B cell (primary cell): ENCODE measurements around the gene METTL24. TPM values are rescaled to one million over a fixed set of nuclear protein-coding genes. Genes with fewer than 3 reads are reported as not detected.
A peak's percentile ranks its signal among the peaks of the same experiment; 100 is the strongest.

Source experiments
- ATAC-seq: fragments of 200-7000 bp; cut with Tn5 transposase; one replicate; pipeline ENCODE4 v1.10.0; 2021; ENCODE audit warnings: low read depth, mild to moderate bottlenecking, moderate number of reproducible peaks, moderate library complexity
- CTCF ChIA-PET: fragments of 350-600 bp; sonication (Branson Sonifier 250); formaldehyde crosslinking; loops from one replicate; lab custom pipeline; 2021; ENCODE audit warnings: antibody characterized with exemption, inconsistent platforms; lab: Charles Lee
- POLR2A ChIA-PET: fragments of 350-600 bp; sonication (Branson Sonifier 250); formaldehyde crosslinking; loops from one replicate; lab custom pipeline; 2021; ENCODE audit warnings: antibody characterized with exemption; lab: Charles Lee
- DNase-seq: peaks from one replicate; pipeline ENCODE4 v3.0.0; 2013
- H2AFZ ChIP-seq: 2 replicates; pipeline ENCODE4 v1.6.1; 2012; ENCODE audit warnings: mild to moderate bottlenecking, low read depth, low read length; ENCODE audit not compliant: insufficient read depth, poor library complexity, severe bottlenecking
- H3K27ac ChIP-seq, 2 donors: 1 replicate in 1 of 2; 2 replicates in 1 of 2; pipeline ENCODE4 v1.5.1; 2012 to 2013; ENCODE audit warnings: low read length in 2 of 2, mild to moderate bottlenecking in 2 of 2, moderate library complexity in 1 of 2
- H3K27me3 ChIP-seq, 4 experiments: fragments of 200-600 bp in 1 of 4; sonication (generic) in 1 of 4; replicated peaks in 1 of 4; 1 replicate in 2 of 4; 2 replicates in 2 of 4; pipeline versions ENCODE4 v1.6.1 to v1.7.0; 2013 to 2016; ENCODE audit warnings: low read length in 3 of 4, mild to moderate bottlenecking in 2 of 4, mixed read lengths in 1 of 4, moderate library complexity in 1 of 4; ENCODE audit not compliant: insufficient read depth in 4 of 4, control insufficient read depth in 3 of 4; ENCODE audit errors: control extremely low read depth in 1 of 4
- H3K36me3 ChIP-seq, 2 experiments: replicated peaks in 1 of 2; 1 replicate in 1 of 2; 2 replicates in 1 of 2; pipeline versions ENCODE4 v1.6.1 to v1.7.1; 2013; ENCODE audit warnings: low read length in 1 of 2; ENCODE audit not compliant: insufficient read depth in 2 of 2, control insufficient read depth in 1 of 2; ENCODE audit errors: control extremely low read depth in 1 of 2, extremely low read depth in 1 of 2
- H3K4me1 ChIP-seq, 2 donors: fragments of 200-600 bp in 1 of 2; sonication (generic) in 1 of 2; 1 replicate in 1 of 2; 2 replicates in 1 of 2; pipeline versions ENCODE4 v1.5.1 to v1.6.1; 2013 to 2017; ENCODE audit warnings: low read length in 2 of 2; ENCODE audit not compliant: control insufficient read depth in 2 of 2, insufficient read depth in 2 of 2
- H3K4me2 ChIP-seq: replicated peaks from 2 replicates; pipeline ENCODE3; 2012; ENCODE audit warnings: mild to moderate bottlenecking, low read depth, low read length; ENCODE audit not compliant: poor library complexity, severe bottlenecking
- H3K4me3 ChIP-seq, 5 experiments: fragments of 200-600 bp in 1 of 5; sonication (generic) in 1 of 5; 1 replicate in 3 of 5; 2 replicates in 2 of 5; pipeline versions ENCODE4 v1.5.1 to v1.7.0; 2011 to 2016; ENCODE audit warnings: low read length in 4 of 5, mild to moderate bottlenecking in 4 of 5, low read depth in 2 of 5, control low read depth in 1 of 5, moderate library complexity in 1 of 5; ENCODE audit not compliant: insufficient read depth in 1 of 5; ENCODE audit errors: control extremely low read depth in 1 of 5, extremely low read depth in 1 of 5
- H3K79me2 ChIP-seq: fragments of 200-600 bp; sonication (generic); one replicate; pipeline ENCODE4 v1.6.0; 2016; ENCODE audit warnings: low read length; ENCODE audit not compliant: control insufficient read depth, insufficient read depth
- H3K9ac ChIP-seq: fragments of 200-600 bp; sonication (generic); 2 replicates; pipeline ENCODE4 v1.6.1; 2017; ENCODE audit warnings: mild to moderate bottlenecking, low read length, moderate library complexity
- H3K9me3 ChIP-seq, 3 donors: one replicate each; pipeline versions ENCODE4 v1.6.1 to v1.7.1; 2013; ENCODE audit warnings: low read length in 2 of 3; ENCODE audit not compliant: control insufficient read depth in 2 of 3, insufficient read depth in 1 of 3; ENCODE audit errors: control extremely low read depth in 1 of 3
- H4K20me1 ChIP-seq: 2 replicates; pipeline ENCODE4 v1.6.0; 2012; ENCODE audit warnings: mild to moderate bottlenecking, low read length; ENCODE audit not compliant: insufficient read depth, control insufficient read depth, poor library complexity, severe bottlenecking
- H3K27ac Mint-ChIP-seq: one replicate; pipeline ENCODE4 v1.8.0; 2021; ENCODE audit warnings: mixed read lengths
- H3K27me3 Mint-ChIP-seq: one replicate; pipeline ENCODE4 v1.8.0; 2021; ENCODE audit warnings: mixed read lengths
- H3K4me1 Mint-ChIP-seq: one replicate; pipeline ENCODE4 v1.8.0; 2021; ENCODE audit warnings: mixed read lengths
- H3K4me3 Mint-ChIP-seq: one replicate; pipeline ENCODE4 v1.8.0; 2021; ENCODE audit warnings: mixed read lengths
- H3K9me3 Mint-ChIP-seq: one replicate; pipeline ENCODE4 v1.8.0; 2022; ENCODE audit warnings: mixed read lengths; ENCODE audit not compliant: insufficient read depth
- EZH2 ChIP-seq: IDR thresholded peaks from 2 replicates; pipeline ENCODE4 v1.6.1; 2012; ENCODE audit warnings: borderline replicate concordance, low read depth, mild to moderate bottlenecking, moderate library complexity, low read length; ENCODE audit not compliant: insufficient read depth, poor library complexity, severe bottlenecking
- WGBS: methylation state at CpG from one replicate; pipeline ENCODE4 v1.1.5; 2013; ENCODE audit warnings: missing lambda C conversion rate; ENCODE audit not compliant: insufficient coverage; 5-methylcytosine and 5-hydroxymethylcytosine counted together
- intact Hi-C: fragments of 100-400 bp; cut with micrococcal nuclease; formaldehyde crosslinking; loops from one replicate; pipeline ENCODE4 v1.10.0; 2022
- polyA plus RNA-seq: library from polyadenylated mRNA; depleted of rRNA; stranded (reverse); fragments of >200 nt; gene quantifications from 2 replicates; pipeline ENCODE4 v1.2.3, GENCODE V29; 2012
- total RNA-seq, 2 donors: library from RNA; stranded (reverse); fragments of 120-200 nt in 1 of 2; gene quantifications; 1 replicate in 1 of 2; 2 replicates in 1 of 2; pipeline versions ENCODE4 v1.2.3 to v1.2.4, GENCODE V29; 2013 to 2022
- TF ChIP-seq, protein P1 (sequence below): fragments of 200-600 bp; IDR thresholded peaks from one replicate; pipeline ENCODE4 v1.8.0; 2022; ENCODE audit warnings: antibody characterized with exemption, mild to moderate bottlenecking

Gene METTL24
- total and polyA plus RNA-seq, 2 donors (not counting 1 experiment from before 2014, with no cell fraction given): not detected

DNA sequence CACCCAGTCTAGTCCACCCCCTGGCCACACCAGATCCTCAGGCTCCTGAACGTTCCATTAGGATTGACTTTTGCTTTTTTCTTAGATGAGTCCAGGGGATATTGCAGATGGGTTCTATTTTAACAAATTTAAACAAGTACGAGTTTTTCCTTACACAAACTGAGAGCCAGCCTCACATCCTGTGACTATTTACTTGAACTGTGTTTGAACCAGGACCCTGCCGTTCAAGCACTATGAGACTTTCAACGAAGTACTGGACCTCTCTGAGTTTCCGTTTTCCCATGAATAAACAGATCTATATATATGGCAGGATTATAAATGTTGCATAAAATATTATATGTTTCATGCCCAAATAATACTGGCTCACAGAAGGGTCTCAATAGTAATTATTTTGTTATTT is 1.4 kb upstream of the METTL24 start:
- ATAC-seq (no peak), DNase-seq (no peak)
- H3K79me2 ChIP-seq: no peaks in the 10 kb centered on the region
- TF ChIP-seq, protein P1, sequence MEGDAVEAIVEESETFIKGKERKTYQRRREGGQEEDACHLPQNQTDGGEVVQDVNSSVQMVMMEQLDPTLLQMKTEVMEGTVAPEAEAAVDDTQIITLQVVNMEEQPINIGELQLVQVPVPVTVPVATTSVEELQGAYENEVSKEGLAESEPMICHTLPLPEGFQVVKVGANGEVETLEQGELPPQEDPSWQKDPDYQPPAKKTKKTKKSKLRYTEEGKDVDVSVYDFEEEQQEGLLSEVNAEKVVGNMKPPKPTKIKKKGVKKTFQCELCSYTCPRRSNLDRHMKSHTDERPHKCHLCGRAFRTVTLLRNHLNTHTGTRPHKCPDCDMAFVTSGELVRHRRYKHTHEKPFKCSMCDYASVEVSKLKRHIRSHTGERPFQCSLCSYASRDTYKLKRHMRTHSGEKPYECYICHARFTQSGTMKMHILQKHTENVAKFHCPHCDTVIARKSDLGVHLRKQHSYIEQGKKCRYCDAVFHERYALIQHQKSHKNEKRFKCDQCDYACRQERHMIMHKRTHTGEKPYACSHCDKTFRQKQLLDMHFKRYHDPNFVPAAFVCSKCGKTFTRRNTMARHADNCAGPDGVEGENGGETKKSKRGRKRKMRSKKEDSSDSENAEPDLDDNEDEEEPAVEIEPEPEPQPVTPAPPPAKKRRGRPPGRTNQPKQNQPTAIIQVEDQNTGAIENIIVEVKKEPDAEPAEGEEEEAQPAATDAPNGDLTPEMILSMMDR: no peak
- TF ChIP-seq EZH2: no peak
- Mint-ChIP-seq H3K9me3 (no peaks in the 10 kb centered on the region), H3K27me3 (peaks cover 72% of the 10 kb centered on the region), H3K27ac (no peak overlapping the region), H3K4me3 (peak overlapping the region; percentile 61), H3K4me1 (peaks cover 16% of the 10 kb centered on the region)
- no peaks in the 10 kb centered on the region for H4K20me1 ChIP-seq
- H3K9me3 ChIP-seq: peaks cover 0 to 4% (median 0%) of the 10 kb centered on the region in 3 donors
- POLR2A ChIA-PET: no interaction called here
- no peak overlapping the region for H2AFZ ChIP-seq
- no peak overlapping the region for H3K4me2 ChIP-seq
- peaks cover 12 to 13% of the 10 kb centered on the region in 2 donors for H3K4me1 ChIP-seq
- CTCF ChIA-PET: interaction anchor here (1.1 kb wide), 1 partner anchor 32 kb away, joined by 5 read pairs; no protein-coding TSS in a partner anchor
- no peak overlapping the region for H3K9ac ChIP-seq
- H3K27ac ChIP-seq: no peak overlapping the region
- H3K36me3 ChIP-seq: no peaks in the 10 kb centered on the region
- H3K4me3 ChIP-seq: no peak overlapping the region
- peaks cover 0 to 44% (median 27%) of the 10 kb centered on the region in 4 experiments for H3K27me3 ChIP-seq
- intact Hi-C loops: no loop called here
- no CpG with 5 or more reads among the region's 5 CpGs for WGBS

DNA sequence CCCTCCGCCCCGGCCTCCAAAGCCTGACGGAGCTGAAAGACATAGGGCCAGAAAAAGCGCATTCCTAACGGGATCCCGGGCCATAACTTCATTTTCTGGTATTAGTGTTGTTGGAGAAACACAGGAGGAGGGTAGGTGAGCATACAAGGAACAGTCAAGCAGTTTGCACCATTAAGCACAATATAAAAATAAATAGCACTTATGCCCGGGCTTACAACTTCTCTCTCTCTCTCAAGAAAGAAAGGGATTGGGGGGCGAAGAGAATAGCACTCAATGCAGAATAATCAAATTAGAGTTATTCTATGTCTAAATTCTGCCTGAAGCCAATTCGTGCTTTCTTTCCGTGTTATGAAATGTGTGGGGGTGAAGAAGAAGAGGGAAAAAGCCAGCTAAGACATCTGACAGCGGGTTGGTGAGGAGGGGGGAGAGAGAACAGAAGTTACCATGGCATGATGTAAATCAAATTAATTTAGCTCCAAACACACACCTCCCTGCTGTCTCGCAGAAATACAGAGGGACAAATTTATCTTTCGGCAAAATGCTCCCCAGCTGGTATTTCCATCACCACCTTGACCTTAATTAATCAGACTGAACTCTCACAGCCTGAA is 508 bp upstream of the METTL24 start:
- Mint-ChIP-seq H3K27me3 (peaks cover 69% of the 10 kb centered on the region), H3K4me3 (peak overlapping the region; percentile 65), H3K9me3 (no peaks in the 10 kb centered on the region), H3K27ac (no peak overlapping the region), H3K4me1 (peaks cover 16% of the 10 kb centered on the region)
- no peaks in the 10 kb centered on the region for H4K20me1 ChIP-seq
- H3K79me2 ChIP-seq: no peaks in the 10 kb centered on the region
- TF ChIP-seq EZH2: no peak
- TF ChIP-seq, protein P1: no peak
- POLR2A ChIA-PET: no interaction called here
- H3K4me3 ChIP-seq: peak overlapping the region in 3 of 5 experiments; percentile 41 to 49 (median 43)
- peaks cover 0 to 38% (median 27%) of the 10 kb centered on the region in 4 experiments for H3K27me3 ChIP-seq
- CTCF ChIA-PET: interaction anchor here (1.1 kb wide), 1 partner anchor 33 kb away, joined by 5 read pairs; no protein-coding TSS in a partner anchor
- no peaks in the 10 kb centered on the region for H3K36me3 ChIP-seq
- peak overlapping the region; percentile 19 for H3K9ac ChIP-seq
- H3K4me1 ChIP-seq: peaks cover 12 to 13% of the 10 kb centered on the region in 2 donors
- DNase-seq: no peak
- WGBS: 35% methylated on average over 4 of the region's 13 CpGs
- no peak for ATAC-seq
- peak overlapping the region; percentile 65 for H2AFZ ChIP-seq
- no peak overlapping the region for H3K27ac ChIP-seq
- intact Hi-C loops: no loop called here
- peaks cover 0 to 4% (median 0%) of the 10 kb centered on the region in 3 donors for H3K9me3 ChIP-seq
- peak overlapping the region; percentile 82 for H3K4me2 ChIP-seq
